Occipital lobe (tissue), 2 donors: ENCODE results near the gene ITGB8. TPM values are rescaled to one million over a fixed set of nuclear protein-coding genes. Genes with fewer than 3 reads are reported as not detected.
"Not testable (repeated sequence)": the region's sequence is repeated elsewhere in the genome, so short reads cannot be mapped to it uniquely, and the experiment has no call there.

ENCODE experiments used
- DNase-seq: peaks from one replicate; lab custom pipeline; 2025; lab: John Stamatoyannopoulos, UW
- total RNA-seq: library from RNA; depleted of rRNA; stranded (reverse); fragments of >200 nt; gene quantifications from one replicate; pipeline ENCODE4 v1.2.3, GENCODE V29; 2014

The ITGB8 gene
- 109 TPM for total RNA-seq

DNA sequence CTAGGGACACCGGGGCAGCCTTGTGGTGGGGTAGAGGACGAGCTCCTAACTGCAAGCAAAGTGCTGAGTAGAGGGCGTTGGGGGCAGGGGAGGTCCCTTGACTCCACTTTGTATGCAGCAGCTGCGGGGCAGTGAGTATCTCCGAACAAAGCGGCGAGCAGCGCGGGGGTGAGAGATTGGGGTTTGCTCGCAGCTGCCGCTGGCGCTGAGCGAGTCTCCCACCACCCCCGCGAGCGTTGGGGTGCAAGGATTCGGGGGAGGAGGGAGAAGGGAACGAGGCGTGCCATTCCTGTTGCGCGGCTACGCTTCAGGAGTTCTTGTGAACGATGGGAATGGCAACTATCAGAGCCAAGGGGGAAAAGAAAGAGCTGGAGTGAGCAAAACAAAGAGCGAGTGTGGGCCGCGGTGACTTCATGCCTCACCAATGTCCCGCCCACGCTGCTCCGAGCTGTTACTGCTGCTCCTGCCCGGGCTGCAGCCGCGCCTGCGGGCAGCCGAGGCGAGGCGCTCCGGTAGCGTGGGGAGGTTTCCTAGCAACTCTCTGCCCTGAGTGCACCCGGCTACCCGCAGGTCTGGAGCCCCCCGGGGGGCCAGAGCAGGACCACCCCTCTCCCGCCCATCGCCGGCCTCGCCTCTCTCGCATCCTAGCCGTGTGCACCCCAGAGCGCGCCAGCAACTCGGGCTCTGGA, at the start of gene ITGB8:
Gene ITGB8 (plus strand): TSS at position 662 of the 689 bp plus-strand sequence. CDS start 907 bp downstream, outside the sequence.
- peak; percentile 90 for DNase-seq

DNA sequence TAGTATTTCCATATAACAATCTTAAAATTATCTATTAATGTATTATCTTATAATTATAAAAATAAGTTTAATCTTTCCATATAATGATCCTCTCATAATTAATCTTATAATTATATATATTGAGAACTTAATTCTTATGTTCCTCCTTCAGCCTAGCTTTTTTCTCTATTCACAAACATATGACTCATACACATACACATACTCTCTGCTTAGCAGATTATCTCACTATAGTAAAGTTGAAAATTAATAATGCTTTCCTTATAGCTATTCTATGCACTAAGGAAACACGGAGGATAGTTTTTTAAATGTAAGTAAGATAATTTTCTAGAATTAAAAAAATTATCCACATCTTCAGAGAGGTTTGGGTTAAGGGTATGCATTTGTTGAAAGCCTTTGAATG, 47.7 kb upstream of the ITGB8 start:
- DNase-seq = no peak

DNA sequence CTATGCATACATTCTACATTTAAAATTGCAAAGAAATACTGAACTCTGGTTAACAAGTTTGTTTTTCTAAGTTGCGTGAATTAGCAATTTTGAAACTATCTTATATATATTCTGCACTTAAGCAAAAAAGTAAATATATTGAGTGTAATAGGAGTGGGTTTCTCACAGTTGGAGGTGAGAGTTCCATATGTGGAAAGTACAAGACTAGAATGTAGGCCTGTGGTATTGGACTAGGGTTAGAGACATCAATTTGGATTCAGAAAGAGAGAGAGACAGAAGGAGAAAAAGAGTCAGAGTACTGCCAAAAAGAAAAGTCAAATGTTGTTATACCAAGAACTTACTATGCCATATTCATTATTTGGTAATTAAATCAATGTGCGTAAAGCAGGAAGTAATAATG, 47.3 kb upstream of the ITGB8 start:
- no peak for DNase-seq

DNA sequence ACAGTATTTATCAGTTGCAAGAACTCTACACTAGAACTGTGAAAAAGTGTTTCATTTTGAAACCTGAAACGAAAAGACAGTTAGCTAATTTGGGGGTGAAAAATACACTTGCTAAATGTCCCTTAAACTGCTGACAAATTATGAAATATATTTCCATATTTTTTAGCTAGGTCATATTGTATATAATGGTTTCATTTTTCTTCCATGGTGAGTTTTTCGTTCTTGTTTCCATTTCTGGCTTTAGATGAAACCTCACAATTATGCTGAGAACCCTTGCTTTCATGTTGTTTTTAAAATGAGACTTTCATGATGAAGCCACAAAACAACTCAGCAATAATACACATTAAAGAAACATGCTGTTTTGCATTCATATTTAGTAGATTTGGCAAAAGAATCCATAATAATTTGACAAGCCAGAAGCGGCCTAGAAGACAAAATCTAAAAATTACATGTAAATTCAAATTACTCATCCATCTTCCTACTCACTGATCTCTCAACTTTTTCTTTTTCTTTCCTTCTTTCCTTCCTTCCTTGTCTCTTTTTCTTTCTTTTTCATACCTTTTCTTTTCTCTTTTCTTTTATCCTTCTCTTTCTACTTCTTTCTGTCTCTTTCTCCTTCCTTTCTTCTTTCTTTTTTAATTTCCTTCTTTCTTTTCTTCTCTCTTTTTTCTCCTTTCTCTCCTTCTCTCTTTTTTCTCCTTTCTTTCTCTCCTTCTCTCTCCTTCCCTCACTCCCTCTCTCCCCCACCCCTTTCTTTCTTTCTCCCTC, 46.5 kb upstream of the ITGB8 start:
- DNase-seq = no peak

DNA sequence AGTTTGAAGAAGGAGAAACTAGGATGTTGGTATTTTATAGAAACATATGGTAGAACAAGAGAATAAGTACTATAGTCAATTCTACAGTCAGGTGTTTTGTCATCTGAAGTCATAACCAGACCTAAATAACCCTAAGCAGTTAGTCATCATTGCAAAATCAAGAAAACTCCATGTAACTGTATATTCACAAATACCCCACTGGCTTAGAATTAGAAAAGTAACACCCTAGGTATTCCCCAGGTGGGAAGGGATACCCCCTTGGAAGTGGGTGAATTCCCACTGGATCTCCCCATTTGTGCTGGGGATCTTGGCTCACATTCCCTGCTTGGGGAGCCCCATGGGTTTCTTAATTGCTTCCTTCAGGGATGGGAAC, 45.9 kb upstream of the ITGB8 start:
- no peak for DNase-seq

DNA sequence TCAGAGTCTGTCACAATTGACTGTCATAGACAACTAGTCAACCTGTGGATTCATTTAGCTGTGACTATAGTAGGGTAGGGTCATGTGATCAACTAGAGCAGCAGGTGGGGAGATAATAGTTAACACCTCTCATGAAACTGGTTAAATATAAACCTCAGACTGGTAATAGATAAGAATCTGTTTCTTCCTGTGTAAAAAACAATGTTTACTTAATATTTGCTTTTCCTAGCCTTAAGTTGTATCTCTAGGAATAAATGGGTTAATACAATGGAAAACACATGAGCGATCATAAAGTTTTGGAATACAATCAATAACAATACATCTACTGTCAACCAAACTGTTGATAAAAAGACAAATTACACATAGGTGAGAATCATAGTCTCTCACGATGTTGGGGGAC, 43.4 kb upstream of the ITGB8 start:
- no peak for DNase-seq

DNA sequence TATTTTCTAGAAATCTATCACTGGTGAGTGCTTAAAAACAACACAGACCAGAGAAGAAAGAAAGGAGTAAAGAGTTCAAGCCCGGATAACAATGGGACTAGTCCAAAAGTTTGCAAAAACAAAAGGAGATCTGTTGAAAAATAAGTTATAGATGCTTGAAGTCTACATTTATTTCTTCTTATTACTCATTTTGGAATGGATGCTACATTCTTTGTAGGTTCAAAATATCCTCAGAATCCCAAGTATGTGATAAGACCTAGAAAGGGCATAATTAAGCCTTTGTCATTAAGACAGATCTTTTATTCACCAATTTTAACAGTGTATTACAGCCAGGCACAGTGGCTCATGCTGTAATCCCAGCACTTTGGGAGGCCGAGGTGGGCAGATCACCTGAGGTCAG, 42.7 kb upstream of the ITGB8 start:
- no peak for DNase-seq

DNA sequence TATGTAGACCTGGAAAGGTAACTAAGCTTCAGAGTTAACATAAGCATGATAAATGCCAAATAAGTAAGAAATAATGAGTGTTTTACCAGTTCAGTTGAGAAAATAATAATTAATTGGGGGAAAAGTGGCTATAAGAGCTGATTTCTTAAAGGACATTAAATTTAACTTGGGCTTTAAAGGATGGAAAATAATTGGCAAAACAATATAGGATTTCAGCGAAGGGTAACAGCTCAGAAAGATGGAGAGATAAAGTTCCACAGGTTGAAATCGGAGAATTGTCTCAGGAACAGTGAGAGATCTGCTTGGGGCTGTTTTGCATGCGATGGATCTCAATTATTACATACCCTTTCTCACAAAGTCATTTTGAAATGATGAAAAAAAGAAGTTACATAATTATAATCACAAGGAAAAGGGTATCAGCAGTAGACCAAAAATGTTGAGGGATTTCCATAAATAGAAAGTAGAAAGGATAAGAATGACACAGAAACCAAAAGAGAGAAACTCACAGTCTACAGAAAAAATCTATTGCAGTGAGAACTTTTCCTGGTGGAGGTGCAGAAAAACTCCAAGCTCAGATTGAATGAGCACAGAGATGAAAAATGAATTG, 40.1 kb upstream of the ITGB8 start:
- no peak for DNase-seq

DNA sequence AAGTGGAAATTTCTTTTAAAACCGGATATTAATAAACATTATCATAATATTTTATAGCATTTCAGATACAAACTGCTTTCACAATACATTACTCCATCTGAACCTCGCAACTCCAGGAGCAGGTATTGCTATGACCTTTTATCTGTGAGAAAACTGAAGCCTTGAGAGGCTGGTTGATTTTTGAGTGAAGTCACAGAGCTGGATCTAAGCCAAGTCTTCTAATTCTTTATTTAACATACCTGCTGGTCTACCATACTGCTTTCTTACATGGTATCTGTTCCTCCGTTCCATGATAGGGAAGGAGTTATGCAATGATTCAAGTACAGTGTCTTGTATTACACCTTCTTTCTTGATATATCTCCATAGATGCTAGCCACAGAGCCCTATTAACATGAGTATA, 37.4 kb upstream of the ITGB8 start:
- no peak for DNase-seq

DNA sequence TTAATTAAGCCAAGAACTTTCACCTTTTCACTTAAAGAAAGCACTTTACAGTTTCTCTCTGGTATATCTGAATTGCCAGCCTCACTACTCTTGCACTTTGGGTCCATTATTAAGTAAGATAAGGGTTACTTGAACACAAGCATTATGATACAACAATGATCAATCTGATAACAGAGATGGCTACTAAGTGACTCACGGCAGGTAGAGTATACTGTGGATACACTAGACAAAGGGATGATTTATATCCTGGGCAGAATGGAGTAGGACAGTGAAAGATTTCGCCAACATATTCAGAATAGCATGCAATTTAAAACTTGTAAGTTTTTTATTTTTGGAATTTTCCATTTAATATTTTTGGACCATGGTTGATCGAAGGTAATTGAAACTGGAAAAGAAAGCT, 34.3 kb upstream of the ITGB8 start:
- no peak for DNase-seq

DNA sequence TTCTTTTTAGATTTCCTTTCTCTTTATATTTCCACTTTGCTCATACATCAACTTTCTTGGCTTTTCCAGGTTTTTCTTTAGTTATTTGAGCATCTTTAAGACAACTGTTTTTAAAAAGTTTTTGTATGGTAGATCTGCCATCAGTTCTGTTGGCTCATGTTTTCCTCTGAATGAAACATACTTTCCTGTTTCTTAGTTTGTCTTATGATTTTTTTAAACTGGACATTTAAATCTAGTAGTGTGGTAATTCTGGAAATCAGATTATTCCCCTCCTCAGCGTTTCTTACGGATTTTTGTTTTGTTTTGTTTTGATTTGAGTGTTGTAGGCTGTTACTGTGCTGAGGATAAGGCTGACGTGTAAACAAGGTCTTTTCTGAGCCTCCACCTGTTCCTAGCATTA, 33.8 kb upstream of the ITGB8 start:
- no peak for DNase-seq

DNA sequence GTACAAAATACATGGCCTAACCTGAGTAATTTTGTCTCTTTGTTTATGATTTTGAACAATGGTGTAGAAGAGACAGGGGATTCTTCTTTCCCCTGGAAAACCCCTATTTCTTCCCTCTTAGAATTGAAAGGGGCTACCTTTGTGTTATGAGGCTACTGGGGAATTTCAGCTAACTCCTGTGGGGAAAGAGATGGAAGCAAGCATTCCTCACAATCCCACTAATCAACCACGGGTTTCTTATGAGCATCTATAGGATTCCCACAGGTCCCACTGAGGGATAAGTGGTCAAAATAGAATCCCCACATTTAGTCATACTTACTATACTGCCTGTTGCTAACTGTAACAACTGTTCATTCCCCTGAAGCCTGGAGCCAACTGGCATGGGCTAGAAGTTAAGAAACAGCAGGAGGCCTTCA, 32.2 kb upstream of the ITGB8 start:
- no peak for DNase-seq

DNA sequence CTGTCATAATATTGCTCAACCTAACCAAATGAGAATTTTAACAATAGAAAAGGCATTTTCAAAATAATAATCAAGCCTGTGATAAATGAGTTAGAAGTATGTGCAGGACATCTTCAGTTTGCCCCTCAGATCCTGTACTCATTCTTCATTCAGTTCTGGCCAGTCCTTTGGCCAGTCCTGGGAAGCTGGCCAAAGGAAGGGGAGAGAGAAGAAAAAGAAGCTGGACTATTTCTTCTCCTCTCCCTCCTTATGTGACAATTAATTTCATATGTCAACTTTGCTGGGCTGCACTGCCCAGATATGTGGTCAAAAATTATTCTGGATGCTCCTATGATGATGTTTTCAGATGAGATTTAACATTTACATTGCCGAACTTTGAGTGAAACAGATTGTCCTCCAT, 31.6 kb upstream of the ITGB8 start:
- no peak for DNase-seq

DNA sequence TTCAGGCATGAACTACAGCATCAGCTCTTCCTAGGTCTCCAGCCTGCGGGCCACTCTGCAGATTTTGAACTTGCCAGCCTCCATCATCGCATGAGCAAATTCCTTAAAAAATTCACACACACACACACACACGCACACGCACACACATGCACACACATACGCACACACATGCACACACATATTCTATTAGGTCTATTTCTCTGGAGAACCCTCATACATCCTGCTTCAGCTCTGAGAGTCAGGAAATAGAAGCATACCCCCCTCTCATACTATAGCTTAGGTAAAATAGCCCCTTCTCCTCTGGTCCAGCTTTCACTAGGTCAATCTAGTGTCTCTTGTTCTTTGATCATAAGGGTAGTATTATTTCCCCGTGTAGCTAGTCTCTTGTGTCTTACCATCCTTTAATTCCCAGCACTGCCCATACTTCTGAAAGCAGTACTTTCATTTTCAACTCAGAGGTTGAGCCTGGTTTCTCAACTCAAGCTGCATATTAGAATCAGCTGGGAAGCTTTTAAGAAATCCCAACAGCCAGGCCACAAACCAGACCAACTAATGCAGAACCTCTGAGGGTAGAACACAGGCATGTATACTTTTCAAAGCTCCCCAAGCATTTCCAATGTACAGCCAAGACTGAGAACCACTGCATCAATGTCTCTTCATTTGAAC, 30.9 kb upstream of the ITGB8 start:
- no peak for DNase-seq

DNA sequence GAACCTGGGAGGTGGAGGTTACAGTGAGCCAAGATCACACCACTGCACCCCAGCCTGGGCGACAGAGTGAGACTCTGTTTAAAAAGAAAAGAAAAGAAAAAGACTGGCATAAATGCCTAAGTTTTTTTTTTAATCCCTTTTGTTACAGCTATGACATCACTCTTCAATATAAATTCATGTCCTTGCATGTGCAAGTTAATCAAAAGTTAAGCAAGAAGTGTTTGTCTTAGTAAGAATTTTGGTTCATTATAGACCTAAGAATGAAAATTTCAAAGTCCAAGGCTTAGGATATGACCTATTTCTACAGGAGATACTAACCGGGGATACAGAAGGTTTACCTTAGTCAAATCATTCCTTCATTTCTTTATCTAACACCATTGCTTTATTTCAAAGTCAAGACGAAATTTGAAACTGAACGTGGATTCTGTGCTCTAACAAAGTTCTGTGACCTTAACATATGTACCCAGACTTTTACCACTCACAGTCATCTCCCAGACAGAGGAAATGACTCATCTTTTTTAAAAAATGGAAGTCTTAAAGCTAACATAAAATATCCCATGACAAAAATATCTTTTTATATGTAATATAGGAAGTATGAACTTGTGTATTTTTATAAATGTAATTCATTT, 29.3 kb upstream of the ITGB8 start:
- no peak for DNase-seq

DNA sequence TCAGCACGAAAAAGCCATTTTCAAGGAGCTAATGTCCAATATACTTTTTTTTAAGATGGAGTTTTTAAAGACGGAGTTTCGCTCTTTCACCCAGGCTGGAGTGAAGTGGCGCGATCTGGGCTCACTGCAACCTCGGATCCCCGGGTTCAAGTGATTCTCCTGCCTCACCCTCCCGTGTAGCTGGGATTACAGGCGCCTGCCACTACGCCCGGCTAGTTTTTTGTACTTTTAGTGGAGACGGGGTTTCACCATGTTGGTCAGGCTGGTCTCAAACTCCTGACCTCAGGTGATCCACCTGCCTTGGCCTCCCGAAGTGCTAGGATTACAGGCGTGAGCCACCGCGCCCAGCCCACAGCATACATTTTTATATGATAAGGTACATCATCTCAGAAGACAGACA, 28.4 kb upstream of the ITGB8 start:
- not testable (repeated sequence) for DNase-seq

DNA sequence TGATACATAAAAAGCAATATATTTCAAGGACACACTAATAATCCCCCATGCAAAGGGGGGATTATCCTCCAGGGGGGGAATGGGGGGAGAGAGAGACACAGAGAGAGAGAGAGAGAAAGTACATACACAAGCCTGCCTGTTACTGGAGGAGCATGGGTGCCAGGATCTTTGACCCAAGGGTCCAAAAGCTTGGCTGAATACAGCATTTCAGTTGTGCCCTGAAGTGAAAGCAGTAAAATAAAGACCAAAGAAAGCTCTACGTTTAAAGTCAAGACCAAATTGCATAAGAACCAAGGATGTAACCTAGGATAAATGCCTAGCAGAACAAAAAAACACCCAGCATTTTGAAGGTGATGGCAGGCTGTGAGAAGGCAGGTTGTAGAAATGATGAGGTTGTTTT, 27.8 kb upstream of the ITGB8 start:
- no peak for DNase-seq

DNA sequence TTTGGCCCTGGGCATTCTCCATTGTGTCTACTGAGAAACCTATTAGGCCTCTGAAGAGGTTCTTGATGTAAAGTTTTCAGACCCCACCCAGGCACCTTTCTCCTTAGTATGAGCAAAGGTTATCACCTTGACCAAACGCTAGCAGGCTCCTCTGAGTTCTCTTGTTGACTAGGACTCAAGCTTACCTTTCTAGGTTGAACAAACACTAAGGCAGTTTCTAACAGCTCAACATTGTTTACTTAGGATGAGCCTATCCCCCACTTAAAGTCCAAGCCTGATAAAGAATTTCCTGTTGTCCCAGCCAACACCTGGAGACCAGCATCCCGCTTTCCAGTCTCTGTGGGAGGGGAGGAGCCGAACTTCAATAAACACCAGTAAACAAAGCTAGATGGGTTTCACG, 26.3 kb upstream of the ITGB8 start:
- no peak for DNase-seq

DNA sequence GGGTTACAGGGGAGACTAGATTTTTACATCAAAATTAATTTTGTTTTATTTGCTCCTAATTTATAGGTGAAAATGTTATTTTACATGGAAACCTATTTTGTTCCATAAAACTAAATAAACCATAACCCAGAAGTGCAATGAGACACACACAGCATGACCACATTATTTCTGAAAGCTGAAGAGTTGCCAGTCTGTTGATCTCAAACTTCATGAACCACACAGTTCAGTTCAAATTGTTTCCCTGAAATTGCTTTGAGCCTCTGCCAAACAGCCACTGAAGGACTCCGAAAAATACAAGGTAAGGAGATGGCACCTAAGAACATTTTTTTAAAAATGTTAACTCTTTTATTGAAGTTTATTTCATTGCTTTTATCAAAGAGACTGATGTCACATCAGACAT, 25.0 kb upstream of the ITGB8 start:
- no peak for DNase-seq

DNA sequence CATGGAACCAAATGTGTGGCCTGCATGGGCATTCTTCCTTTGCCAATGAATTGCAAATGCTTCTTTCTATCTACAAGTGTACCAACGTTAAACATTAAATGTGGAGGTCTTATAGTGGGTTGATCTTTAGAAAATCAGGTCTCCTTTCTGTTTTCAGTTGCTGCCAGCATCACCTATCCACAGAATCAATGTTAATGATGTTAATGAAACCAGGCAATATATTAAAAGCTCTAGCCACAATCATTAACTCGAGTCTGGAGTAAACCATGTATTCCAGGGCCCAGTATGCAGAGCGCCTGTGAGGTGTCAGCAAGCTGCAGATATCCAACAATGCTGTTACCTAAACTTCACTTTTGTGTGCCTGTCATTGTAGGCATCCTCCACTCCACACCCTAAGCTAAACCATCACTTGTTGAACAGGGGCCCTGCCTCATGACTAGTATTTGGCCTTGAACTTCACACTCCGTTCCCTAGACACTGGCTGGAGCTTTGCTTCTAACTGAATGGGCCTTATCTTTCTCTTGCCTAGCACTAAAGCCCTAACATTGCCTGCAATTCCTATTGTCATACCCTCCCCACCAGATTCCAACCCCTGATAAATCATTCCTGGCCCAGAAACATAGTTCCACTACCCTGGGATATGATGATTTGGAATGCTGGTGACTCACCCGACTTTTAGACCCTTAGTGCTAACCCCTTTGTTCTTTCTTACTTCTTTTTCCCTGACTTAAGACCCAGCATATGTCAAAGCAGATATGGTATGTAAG, 24.3 kb upstream of the ITGB8 start:
- no peak for DNase-seq

DNA sequence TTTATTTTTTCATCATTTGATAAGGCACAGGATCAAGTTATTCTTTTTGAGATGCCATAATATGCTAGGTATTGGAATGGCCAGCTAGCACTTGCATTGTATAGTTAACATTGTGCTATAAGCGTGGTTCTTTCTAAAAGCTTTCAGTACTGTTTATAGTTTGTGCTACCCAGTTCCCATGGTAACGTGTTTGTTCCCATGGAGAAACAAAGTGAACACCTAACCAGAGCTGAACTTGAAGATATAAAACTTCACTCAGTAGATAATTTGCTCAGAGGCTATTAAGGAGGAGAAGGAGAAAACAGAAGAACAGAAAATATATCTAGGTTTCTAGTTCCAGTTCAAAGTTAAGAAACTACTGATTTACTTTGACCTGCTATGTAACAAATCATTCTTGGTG, 23.6 kb upstream of the ITGB8 start:
- no peak for DNase-seq
